ENCODE data around the gene CLCN7.

- TF ChIP-seq POLR2A (IDR thresholded peaks at IDR 0.05; ENCODE audit: low read depth, low read length), result no peak
- TF ChIP-seq POLR2AphosphoS5 (IDR thresholded peaks at IDR 0.05; ENCODE audit: low read depth, low read length), result no peak
- TF ChIP-seq TAF1 (IDR thresholded peaks at IDR 0.05; ENCODE audit: borderline replicate concordance, low read depth, low read length), result no peak
Measured at GRCh38 chr16:1413684-1414531, 60.9 kb downstream of the CLCN7 start.
